ENCODE measurements around the gene RNF169. TPM values are rescaled to one million over a fixed set of nuclear protein-coding genes. Genes with fewer than 3 reads are reported as not detected.

RNF169 gene
- total and polyA plus RNA-seq, 2 of the 4 experiments (the other 2 are of a cell fraction), result 3.6 to 23.3 TPM

DNA sequence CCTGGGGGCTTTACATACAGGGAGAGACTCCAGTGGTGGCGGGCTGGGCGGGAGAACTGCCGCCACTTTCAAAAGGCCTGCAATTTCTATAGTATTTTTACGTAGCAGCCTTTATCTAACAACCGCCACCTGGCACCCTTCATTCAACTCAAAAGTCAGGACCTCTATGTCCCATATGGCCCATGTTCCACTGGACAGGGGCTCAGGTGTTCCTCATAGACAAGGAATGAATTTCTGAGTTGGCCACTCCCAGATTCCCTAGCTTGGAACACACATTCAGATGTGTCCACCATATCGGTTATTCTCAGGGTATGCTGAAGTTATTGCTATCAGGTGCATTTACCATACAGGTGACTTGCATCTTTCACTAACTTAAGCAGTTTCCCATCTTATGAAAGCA is 29.9 kb downstream of the RNF169 start:
- no peak overlapping the region for H4K91ac ChIP-seq (ENCODE audit: insufficient read depth, low read depth, low read length)
- intact Hi-C loops (cut with micrococcal nuclease), result no loop called here
- H3K27ac ChIP-seq (ENCODE audit: insufficient read depth, low read length), result no peak overlapping the region
- no peaks in the 10 kb centered on the region for H3K9me3 ChIP-seq (ENCODE audit: control insufficient read depth, insufficient read depth, low read length)
- H2AK5ac ChIP-seq (ENCODE audit: low read depth, low read length), result no peak overlapping the region
- no peak overlapping the region for H3K14ac ChIP-seq (replicated peaks; ENCODE audit: low read depth, low read length)
- H3K4me3 ChIP-seq (ENCODE audit: insufficient read depth, low read depth, low read length), result no peak overlapping the region
- no peak overlapping the region for H2BK120ac ChIP-seq (ENCODE audit: low read depth, low read length)
- no peak overlapping the region for H3K9ac ChIP-seq (ENCODE audit: low read depth, low read length)
- ATAC-seq (ENCODE audit: low read depth) (no peak), DNase-seq (no peak)
- peaks cover 23% of the 10 kb centered on the region for H3K4me1 ChIP-seq (ENCODE audit: control insufficient read depth, insufficient read depth, low read length)
- H3K56ac ChIP-seq (ENCODE audit: extremely low read depth, insufficient read depth, low read length), result no peak overlapping the region
- no peak overlapping the region for H3K18ac ChIP-seq (ENCODE audit: low read depth, low read length)
- H3K9me1 ChIP-seq (ENCODE audit: insufficient read depth, low read length), result peaks cover 13% of the 10 kb centered on the region
- H3K27me3 ChIP-seq (ENCODE audit: control insufficient read depth, insufficient read depth, low read length), result no peaks in the 10 kb centered on the region
- H3K23ac ChIP-seq (ENCODE audit: low read depth, low read length), result no peak overlapping the region
- no peaks in the 10 kb centered on the region for H3K36me3 ChIP-seq (ENCODE audit: control insufficient read depth, insufficient read depth, low read length)
- H4K5ac ChIP-seq (ENCODE audit: low read depth, low read length), result no peak overlapping the region
- H2AK9ac ChIP-seq (replicated peaks; ENCODE audit: low read depth, low read length, poor library complexity), result no peak overlapping the region
- H2AFZ ChIP-seq (replicated peaks; ENCODE audit: low read length, poor library complexity), result no peak overlapping the region
- H3K4ac ChIP-seq (ENCODE audit: low read depth, low read length), result no peak overlapping the region
- no peak overlapping the region for H4K8ac ChIP-seq (ENCODE audit: low read depth in 2 of 2, low read length in 2 of 2)
- no peak overlapping the region for H2BK15ac ChIP-seq (ENCODE audit: low read depth, low read length)
- H3K79me1 ChIP-seq (ENCODE audit: low read depth in 1 of 2, low read length in 2 of 2), result peaks cover 55 to 78% of the 10 kb centered on the region in 2 experiments
- in situ Hi-C loops (cut with MboI; ENCODE audit: low sequenced_read_pairs), result no loop called here
- ChIA-PET CTCF (no interaction called here), POLR2A (ENCODE audit: unreplicated experiment) (no interaction called here)
- no peak overlapping the region for H2BK5ac ChIP-seq (ENCODE audit: low read depth, low read length, poor library complexity, severe bottlenecking)
- TF ChIP-seq NFE2L2 (IDR thresholded peaks at IDR 0.05; ENCODE audit: low read depth, low read length), result no peak
- no peak for TF ChIP-seq CHD1 (IDR thresholded peaks at IDR 0.05; ENCODE audit: low read depth, low read length)
- TF ChIP-seq FOS (IDR thresholded peaks at IDR 0.05; ENCODE audit: low read depth, low read length), result no peak
- TF ChIP-seq RCOR1 (IDR thresholded peaks at IDR 0.05; ENCODE audit: insufficient replicate concordance, low read length), result no peak
- TF ChIP-seq MAZ (IDR thresholded peaks at IDR 0.05; ENCODE audit: borderline replicate concordance, low read depth, low read length), result no peak
- TF ChIP-seq RAD21 (IDR thresholded peaks at IDR 0.05; ENCODE audit: low read length), result no peak
- no peak for TF ChIP-seq POLR2A (IDR thresholded peaks at IDR 0.05; ENCODE audit: low read depth, low read length)
- TF ChIP-seq SMC3 (IDR thresholded peaks at IDR 0.05; ENCODE audit: low read depth, low read length), result no peak
- no peak for TF ChIP-seq BHLHE40 (IDR thresholded peaks at IDR 0.05; ENCODE audit: low read depth, low read length)
- TF ChIP-seq, protein P1, sequence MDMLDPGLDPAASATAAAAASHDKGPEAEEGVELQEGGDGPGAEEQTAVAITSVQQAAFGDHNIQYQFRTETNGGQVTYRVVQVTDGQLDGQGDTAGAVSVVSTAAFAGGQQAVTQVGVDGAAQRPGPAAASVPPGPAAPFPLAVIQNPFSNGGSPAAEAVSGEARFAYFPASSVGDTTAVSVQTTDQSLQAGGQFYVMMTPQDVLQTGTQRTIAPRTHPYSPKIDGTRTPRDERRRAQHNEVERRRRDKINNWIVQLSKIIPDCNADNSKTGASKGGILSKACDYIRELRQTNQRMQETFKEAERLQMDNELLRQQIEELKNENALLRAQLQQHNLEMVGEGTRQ (IDR thresholded peaks at IDR 0.05; ENCODE audit: low read depth, low read length), result no peak
- TF ChIP-seq CEBPB (IDR thresholded peaks at IDR 0.05; ENCODE audit: low read depth, low read length), result no peak
- TF ChIP-seq, protein P2, sequence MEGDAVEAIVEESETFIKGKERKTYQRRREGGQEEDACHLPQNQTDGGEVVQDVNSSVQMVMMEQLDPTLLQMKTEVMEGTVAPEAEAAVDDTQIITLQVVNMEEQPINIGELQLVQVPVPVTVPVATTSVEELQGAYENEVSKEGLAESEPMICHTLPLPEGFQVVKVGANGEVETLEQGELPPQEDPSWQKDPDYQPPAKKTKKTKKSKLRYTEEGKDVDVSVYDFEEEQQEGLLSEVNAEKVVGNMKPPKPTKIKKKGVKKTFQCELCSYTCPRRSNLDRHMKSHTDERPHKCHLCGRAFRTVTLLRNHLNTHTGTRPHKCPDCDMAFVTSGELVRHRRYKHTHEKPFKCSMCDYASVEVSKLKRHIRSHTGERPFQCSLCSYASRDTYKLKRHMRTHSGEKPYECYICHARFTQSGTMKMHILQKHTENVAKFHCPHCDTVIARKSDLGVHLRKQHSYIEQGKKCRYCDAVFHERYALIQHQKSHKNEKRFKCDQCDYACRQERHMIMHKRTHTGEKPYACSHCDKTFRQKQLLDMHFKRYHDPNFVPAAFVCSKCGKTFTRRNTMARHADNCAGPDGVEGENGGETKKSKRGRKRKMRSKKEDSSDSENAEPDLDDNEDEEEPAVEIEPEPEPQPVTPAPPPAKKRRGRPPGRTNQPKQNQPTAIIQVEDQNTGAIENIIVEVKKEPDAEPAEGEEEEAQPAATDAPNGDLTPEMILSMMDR (conservative IDR thresholded peaks at IDR 0.05; ENCODE audit: low read depth, low read length), result no peak
- TF ChIP-seq, protein P3, sequence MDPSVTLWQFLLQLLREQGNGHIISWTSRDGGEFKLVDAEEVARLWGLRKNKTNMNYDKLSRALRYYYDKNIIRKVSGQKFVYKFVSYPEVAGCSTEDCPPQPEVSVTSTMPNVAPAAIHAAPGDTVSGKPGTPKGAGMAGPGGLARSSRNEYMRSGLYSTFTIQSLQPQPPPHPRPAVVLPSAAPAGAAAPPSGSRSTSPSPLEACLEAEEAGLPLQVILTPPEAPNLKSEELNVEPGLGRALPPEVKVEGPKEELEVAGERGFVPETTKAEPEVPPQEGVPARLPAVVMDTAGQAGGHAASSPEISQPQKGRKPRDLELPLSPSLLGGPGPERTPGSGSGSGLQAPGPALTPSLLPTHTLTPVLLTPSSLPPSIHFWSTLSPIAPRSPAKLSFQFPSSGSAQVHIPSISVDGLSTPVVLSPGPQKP (IDR thresholded peaks at IDR 0.05; ENCODE audit: borderline replicate concordance, low read depth, low read length), result no peak
- no peak for TF ChIP-seq MAFK (IDR thresholded peaks at IDR 0.05; ENCODE audit: low read depth, low read length)
- TF ChIP-seq MXI1 (IDR thresholded peaks at IDR 0.05; ENCODE audit: borderline replicate concordance, low read depth, low read length), result no peak
- no peak for TF ChIP-seq RFX5 (IDR thresholded peaks at IDR 0.05; ENCODE audit: low read depth, low read length)
- no peak overlapping the region for H3K4me2 ChIP-seq (ENCODE audit: low read depth, low read length)
- 100% methylated on average over 1 of the region's 6 CpGs; no CpG with 5 or more reads in 1 of the 2 experiments for WGBS, 2 experiments (ENCODE audit: extremely low coverage in 2 of 2, insufficient read length in 1 of 2)
- H4K20me1 ChIP-seq (ENCODE audit: insufficient read depth, low read length), result peaks cover 75% of the 10 kb centered on the region
- no peak overlapping the region for H2BK20ac ChIP-seq (ENCODE audit: low read depth, low read length)
- dilution Hi-C loops (cut with HindIII; ENCODE audit: low sequenced_read_pairs, unreplicated experiment), result no loop called here
- no TSS peak for BruUV-seq (replicated peaks)
